OCI-LY7 (cell line): Measurements from ENCODE around the gene AHR. TPM values are rescaled to one million over a fixed set of nuclear protein-coding genes. Genes with fewer than 3 reads are reported as not detected.

Experiments
- BruUV-seq: library from RNA; stranded (reverse); fragments of 400-500 nt; replicated peaks from 2 replicates; lab custom pipeline; 2021; lab: Mats Ljungman, UMichigan
- CTCF ChIA-PET: fragments of 300-600 bp; sonication (Branson Sonifier 250); formaldehyde crosslinking; loops from one replicate; lab custom pipeline; 2022; ENCODE audit warnings: antibody characterized with exemption; ENCODE audit not compliant: unreplicated experiment; lab: Charles Lee
- POLR2A ChIA-PET: fragments of 300-600 bp; sonication (Branson Sonifier 250); formaldehyde crosslinking; loops from one replicate; lab custom pipeline; 2022; ENCODE audit warnings: antibody characterized with exemption; lab: Charles Lee
- DNase-seq: peaks from one replicate; pipeline ENCODE4 v3.0.0-alpha.2; 2015; ENCODE audit warnings: low spot score
- H2AFZ ChIP-seq: fragments of 200-600 bp; sonication (generic), shearing (Covaris generic); 2 replicates; pipeline ENCODE4 v1.6.1; 2014; ENCODE audit warnings: mild to moderate bottlenecking, antibody characterized with exemption, low read length, moderate library complexity
- H3K27ac ChIP-seq: fragments of 200-600 bp; sonication (generic); 2 replicates; pipeline ENCODE4 v1.5.1; 2014; ENCODE audit warnings: mixed run types, low read depth, mild to moderate bottlenecking, moderate library complexity, low read length, inconsistent platforms; ENCODE audit not compliant: poor library complexity, severe bottlenecking
- H3K36me3 ChIP-seq: fragments of 200-600 bp; sonication (generic); 2 replicates; pipeline ENCODE4 v1.6.1; 2014; ENCODE audit warnings: mild to moderate bottlenecking, antibody characterized with exemption, low read length, moderate library complexity, mixed read lengths; ENCODE audit not compliant: insufficient read depth
- H3K4me1 ChIP-seq: fragments of 200-600 bp; sonication (generic); 2 replicates; pipeline ENCODE4 v1.5.1; 2014; ENCODE audit warnings: mild to moderate bottlenecking, low read length; ENCODE audit not compliant: insufficient read depth, poor library complexity, severe bottlenecking
- H3K4me2 ChIP-seq: fragments of 200-600 bp; sonication (generic); 2 replicates; pipeline ENCODE4 v1.6.1; 2014; ENCODE audit warnings: mild to moderate bottlenecking, low read length
- H3K4me3 ChIP-seq: fragments of 200-600 bp; sonication (generic); 2 replicates; pipeline ENCODE4 v1.5.1; 2014; ENCODE audit warnings: mild to moderate bottlenecking, low read depth, low read length; ENCODE audit not compliant: poor library complexity, severe bottlenecking
- H3K79me2 ChIP-seq: fragments of 200-600 bp; sonication (generic); 2 replicates; pipeline ENCODE4 v1.6.1; 2016; ENCODE audit warnings: low read depth, mild to moderate bottlenecking, low read length, moderate library complexity, mixed read lengths; ENCODE audit not compliant: insufficient read depth
- H3K9me2 ChIP-seq: fragments of 200-600 bp; sonication (generic); 2 replicates; pipeline ENCODE4 v1.6.1; 2016; ENCODE audit warnings: mild to moderate bottlenecking, low read length, mixed read lengths; ENCODE audit not compliant: insufficient read depth
- H3K9me3 ChIP-seq: fragments of 200-600 bp; sonication (generic); 2 replicates; pipeline ENCODE4 v1.6.1; 2014; ENCODE audit warnings: mild to moderate bottlenecking, mixed run types, low read length, mixed read lengths
- H4K20me1 ChIP-seq: fragments of 200-600 bp; sonication (generic); 2 replicates; pipeline ENCODE4 v1.6.1; 2014; ENCODE audit warnings: mild to moderate bottlenecking, antibody characterized with exemption, low read length, moderate library complexity, mixed read lengths; ENCODE audit not compliant: insufficient read depth
- CTCF ChIP-seq: fragments of 200-600 bp; sonication (generic); conservative IDR thresholded peaks from 2 replicates; pipeline ENCODE4 v1.5.1; 2014; ENCODE audit warnings: mild to moderate bottlenecking, antibody characterized with exemption, low read length, moderate library complexity, mixed read lengths
- EZH2phosphoT487 ChIP-seq: fragments of 200-600 bp; sonication (generic); IDR thresholded peaks from 2 replicates; pipeline ENCODE4 v1.6.1; 2018; ENCODE audit warnings: low read depth, borderline replicate concordance, mild to moderate bottlenecking, mixed run types, antibody characterized with exemption, low read length, moderate library complexity, mixed read lengths
- intact Hi-C: fragments of 100-400 bp; cut with micrococcal nuclease; formaldehyde crosslinking; loops from one replicate; pipeline ENCODE4 v1.10.0; 2022; ENCODE audit not compliant: unreplicated experiment
- total RNA-seq, 2 experiments: library from RNA; depleted of rRNA in 1 of 2; stranded (reverse); fragments of >200 nt in 1 of 2; shearing (Covaris generic) in 1 of 2; gene quantifications; 2 replicates each; pipeline ENCODE4 v1.2.3, GENCODE V29; 2014 to 2022

AHR gene
- total RNA-seq, 2 experiments from 2014 or later, result not detected

GRCh38 chr7:17371671-17372524 is 73.4 kb downstream of the AHR start:
- H3K4me2 ChIP-seq, result no peak overlapping the region
- H3K9me3 ChIP-seq, result no peaks in the 10 kb centered on the region
- no peaks in the 10 kb centered on the region for H3K9me2 ChIP-seq
- H3K36me3 ChIP-seq, result no peaks in the 10 kb centered on the region
- H3K4me3 ChIP-seq, result no peak overlapping the region
- no peak overlapping the region for H2AFZ ChIP-seq
- no peaks in the 10 kb centered on the region for H4K20me1 ChIP-seq
- BruUV-seq, result no TSS peak
- no peaks in the 10 kb centered on the region for H3K4me1 ChIP-seq
- no peak for TF ChIP-seq CTCF
- TF ChIP-seq EZH2phosphoT487, result no peak
- no peak for DNase-seq
- POLR2A ChIA-PET, result no interaction called here
- CTCF ChIA-PET, result no interaction called here
- H3K27ac ChIP-seq, result no peak overlapping the region
- intact Hi-C loops, result no loop called here
- no peaks in the 10 kb centered on the region for H3K79me2 ChIP-seq

- Histone ChIP-seq H3K4me1 (no peaks in the 10 kb centered on the region), H3K9me3 (no peaks in the 10 kb centered on the region), H3K36me3 (no peaks in the 10 kb centered on the region), H2AFZ (no peak overlapping the region), H3K4me3 (no peak overlapping the region), H4K20me1 (no peaks in the 10 kb centered on the region), H3K4me2 (no peak overlapping the region), H3K9me2 (no peaks in the 10 kb centered on the region), H3K27ac (no peak overlapping the region), H3K79me2 (no peaks in the 10 kb centered on the region)
- no peak for DNase-seq
- POLR2A ChIA-PET, result no interaction called here
- no TSS peak for BruUV-seq
- CTCF ChIA-PET, result no interaction called here
- TF ChIP-seq EZH2phosphoT487, result no peak
- no peak for TF ChIP-seq CTCF
- intact Hi-C loops, result no loop called here
These were observed 75.7 kb downstream of the AHR start for GRCh38 chr7:17374157-17374556.

GRCh38 chr7:17374654-17375053 is 76.2 kb downstream of the AHR start:
- BruUV-seq, result no TSS peak
- TF ChIP-seq CTCF (no peak), EZH2phosphoT487 (no peak)
- Histone ChIP-seq H3K4me3 (no peak overlapping the region), H3K4me1 (no peaks in the 10 kb centered on the region), H3K79me2 (no peaks in the 10 kb centered on the region), H3K9me2 (no peaks in the 10 kb centered on the region), H3K4me2 (no peak overlapping the region), H3K9me3 (no peaks in the 10 kb centered on the region), H3K27ac (no peak overlapping the region), H4K20me1 (no peaks in the 10 kb centered on the region), H2AFZ (no peak overlapping the region), H3K36me3 (no peaks in the 10 kb centered on the region)
- ChIA-PET CTCF (no interaction called here), POLR2A (no interaction called here)
- no peak for DNase-seq
- intact Hi-C loops, result no loop called here
